Stimulated activated CD4-positive, alpha-beta T cell treated with anti-CD3 and anti-CD28 coated beads, Interleukin-12 subunit alpha, Interleukin-12 subunit beta, amount 100 ng/mL, for 4 hours (primary cell): ENCODE results near the gene CPOX.

Source experiments
- DNase-seq: peaks from one replicate; pipeline ENCODE4 v3.0.0-alpha.2; 2020

The CPOX gene

GRCh38 chr3:98532709-98533571 is 60.5 kb downstream of the CPOX start:
- no peak for DNase-seq

GRCh38 chr3:98532275-98532637 is 61.2 kb downstream of the CPOX start:
- DNase-seq, result no peak

GRCh38 chr3:98531622-98532274 is 61.7 kb downstream of the CPOX start, which contains the start of gene GPR15:
Gene GPR15, plus strand, starts transcription at chr3:98531978. Its CDS starts 56 bp downstream, at chr3:98532034.
- DNase-seq, result no peak

- no peak for DNase-seq
These were observed 62.7 kb downstream of the CPOX start for GRCh38 chr3:98530676-98531075.

GRCh38 chr3:98529856-98530459 is 63.5 kb downstream of the CPOX start:
- DNase-seq, result no peak
